HG02610 (cell line): Measurements from ENCODE around the gene KYAT1.
A peak's percentile ranks its signal among the peaks of the same experiment; 100 is the strongest.

Source experiments
- ATAC-seq: cut with Tn5 transposase; IDR thresholded peaks from one replicate; pipeline ENCODE4 v1.9.1; 2021; ENCODE audit warnings: mild to moderate bottlenecking, moderate library complexity; ENCODE audit not compliant: unreplicated experiment

The KYAT1 gene

GRCh38 chr9:128786681-128787601 is 94.8 kb downstream of the KYAT1 start, which contains the start of gene TBC1D13:
TBC1D13 (plus strand) TSS chr9:128787253; CDS start chr9:128787354, 101 bp downstream.
- ATAC-seq = peak; percentile 88

DNA sequence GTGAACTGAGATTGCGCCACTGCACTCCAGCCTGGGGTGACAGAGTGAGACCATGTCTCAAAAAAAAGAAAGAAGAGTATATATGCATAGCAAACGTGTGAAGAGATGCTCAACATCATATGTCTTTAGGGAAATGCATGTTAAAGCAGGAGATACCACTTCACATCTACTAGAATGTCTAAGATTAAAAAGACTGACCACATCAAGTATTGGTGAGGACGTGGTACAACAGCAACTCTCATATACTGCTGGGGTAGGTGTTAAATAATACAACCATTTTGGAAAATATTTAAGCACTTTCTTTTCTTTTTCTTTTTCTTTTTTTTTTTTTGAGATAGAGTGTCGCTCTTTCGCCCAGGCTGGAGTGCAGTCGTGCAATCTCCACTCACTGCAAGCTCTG is 96.3 kb downstream of the KYAT1 start:
- no peak for ATAC-seq
